ENCODE results near the gene OR13C4.
"Not testable (repeated sequence)": the region's sequence is repeated elsewhere in the genome, so short reads cannot be mapped to it uniquely, and the experiment has no call there.

Gene OR13C4

GRCh38 chr9:104527109-104527508 is at the start of gene OR13C4:
OR13C4 (minus strand) TSS chr9:104527209; CDS start chr9:104527209, 0 bp downstream.
- DNase-seq (ENCODE audit: low read depth), result no peak

GRCh38 chr9:104575456-104575855 is 48.4 kb upstream of the OR13C4 start:
- no peak for DNase-seq (ENCODE audit: low read depth)

GRCh38 chr9:104572612-104573011 is 45.6 kb upstream of the OR13C4 start:
- no peak for DNase-seq (ENCODE audit: low read depth)

- DNase-seq (ENCODE audit: low read depth), result no peak
Measured at GRCh38 chr9:104568868-104569267, 41.9 kb upstream of the OR13C4 start, which contains the start of gene OR13C8. OR13C8 (plus strand) TSS chr9:104569168; CDS start chr9:104569168, 0 bp downstream.

GRCh38 chr9:104564358-104564757 is 37.3 kb upstream of the OR13C4 start:
- no peak for DNase-seq (ENCODE audit: low read depth)

GRCh38 chr9:104556830-104557634 is 30.0 kb upstream of the OR13C4 start:
- DNase-seq (ENCODE audit: low read depth), result no peak

GRCh38 chr9:104555521-104555920 is 28.5 kb upstream of the OR13C4 start:
- no peak for DNase-seq (ENCODE audit: low read depth)

- no peak for DNase-seq (ENCODE audit: low read depth)
Measured at GRCh38 chr9:104553261-104553660, 26.3 kb upstream of the OR13C4 start.

- no peak for DNase-seq (ENCODE audit: low read depth)
Measured at GRCh38 chr9:104544644-104545043, 17.6 kb upstream of the OR13C4 start.

GRCh38 chr9:104539275-104539674 is 12.3 kb upstream of the OR13C4 start:
- no peak for DNase-seq (ENCODE audit: low read depth)

- no peak for DNase-seq (ENCODE audit: low read depth)
Measured at GRCh38 chr9:104536756-104537155, 9.7 kb upstream of the OR13C4 start, which contains the start of gene OR13C3. OR13C3 (minus strand) TSS chr9:104536856; CDS start chr9:104536723, 133 bp downstream.

GRCh38 chr9:104520241-104520640 is 6.8 kb downstream of the OR13C4 start:
- not testable (repeated sequence) for DNase-seq (ENCODE audit: low read depth)

- DNase-seq (ENCODE audit: low read depth), result no peak
Measured at GRCh38 chr9:104514901-104515300, 12.1 kb downstream of the OR13C4 start.

- no peak for DNase-seq (ENCODE audit: low read depth)
Measured at GRCh38 chr9:104506565-104506964, 20.4 kb downstream of the OR13C4 start.

GRCh38 chr9:104503963-104504362 is 23.0 kb downstream of the OR13C4 start, which contains the start of gene OR13F1:
OR13F1 (plus strand) TSS chr9:104504263; CDS start chr9:104504263, 0 bp downstream.
- no peak for DNase-seq (ENCODE audit: low read depth)

- DNase-seq (ENCODE audit: low read depth), result no peak
Measured at GRCh38 chr9:104503440-104503839, 23.6 kb downstream of the OR13C4 start.

GRCh38 chr9:104494808-104495207 is 32.2 kb downstream of the OR13C4 start:
- no peak for DNase-seq (ENCODE audit: low read depth)

- DNase-seq (ENCODE audit: low read depth), result no peak
Measured at GRCh38 chr9:104485014-104485413, 42.0 kb downstream of the OR13C4 start.

GRCh38 chr9:104482921-104483570 is 44.0 kb downstream of the OR13C4 start:
- DNase-seq (ENCODE audit: low read depth), result no peak

All from activated T-helper 9 cell treated with anti-CD3 and anti-CD28 coated beads, Interleukin-2, amount 50 U/mL, for 16 hours (primary cell).